Prostate gland (tissue), 2 donors: ENCODE data around the gene MRGPRD. TPM values are rescaled to one million over a fixed set of nuclear protein-coding genes. Genes with fewer than 3 reads are reported as not detected.

Experiments
- DNase-seq: peaks from one replicate; pipeline ENCODE4 v3.0.0-alpha.2; 2019; ENCODE audit warnings: low spot score
- H3K27ac ChIP-seq, 2 donors: fragments of 200-600 bp; sonication (generic); 2 replicates each; pipeline ENCODE4 v1.5.1; 2017 to 2019
- H3K27me3 ChIP-seq: fragments of 200-600 bp; sonication (generic); replicated peaks from 2 replicates; pipeline ENCODE4 v1.5.1; 2019; ENCODE audit not compliant: insufficient read depth
- H3K36me3 ChIP-seq, 2 donors: fragments of 200-600 bp; sonication (generic); 1 replicate in 1 of 2; 2 replicates in 1 of 2; pipeline versions ENCODE4 v1.5.1 to v1.8.1; 2017 to 2019
- H3K4me1 ChIP-seq: fragments of 200-600 bp; sonication (generic); replicated peaks from 2 replicates; pipeline ENCODE4 v1.5.1; 2019
- H3K4me3 ChIP-seq, 2 donors: fragments of 200-600 bp; sonication (generic); 2 replicates each; pipeline ENCODE4 v1.5.1; 2017 to 2019
- H3K9me3 ChIP-seq: fragments of 200-600 bp; sonication (generic); 2 replicates; pipeline ENCODE4 v1.5.1; 2017
- POLR2A ChIP-seq: fragments of 450-650 bp; IDR thresholded peaks from one replicate; pipeline ENCODE4 v1.6.1; 2016; ENCODE audit warnings: antibody characterized with exemption, mild to moderate bottlenecking
- POLR2AphosphoS5 ChIP-seq: sonication (generic); formaldehyde crosslinking; IDR thresholded peaks from one replicate; pipeline ENCODE4 v1.6.1; 2017; ENCODE audit warnings: antibody characterized with exemption
- WGBS: methylation state at CpG from one replicate; pipeline ENCODE4 v1.1.5; 2018; 5-methylcytosine and 5-hydroxymethylcytosine counted together
- intact Hi-C: fragments of 100-400 bp; cut with DNase I; formaldehyde crosslinking; loops from one replicate; pipeline ENCODE4 v1.14.2; 2022
- total RNA-seq, 2 donors: library from RNA; depleted of rRNA; stranded (reverse); fragments of >200 nt; gene quantifications; one replicate each; pipeline ENCODE4 v1.1.0, GENCODE V29; 2016
- TF ChIP-seq, protein P1 (sequence below), 4 experiments: fragments of 200-600 bp in 2 of 4; fragments of 450-650 bp in 2 of 4; sonication (generic) in 2 of 4; IDR thresholded peaks; 1 replicate in 3 of 4; 2 replicates in 1 of 4; pipeline ENCODE4 v1.5.1; 2016 to 2019; ENCODE audit warnings: antibody characterized with exemption in 4 of 4, mild to moderate bottlenecking in 2 of 4, moderate library complexity in 2 of 4

The MRGPRD gene
- total RNA-seq, 2 donors from 2014 or later = not detected

GRCh38 chr11:68962527-68963250, 18.1 kb downstream of the MRGPRD start:
- no peak overlapping the region for H3K4me3 ChIP-seq
- no peak for TF ChIP-seq POLR2A
- TF ChIP-seq, protein P1, sequence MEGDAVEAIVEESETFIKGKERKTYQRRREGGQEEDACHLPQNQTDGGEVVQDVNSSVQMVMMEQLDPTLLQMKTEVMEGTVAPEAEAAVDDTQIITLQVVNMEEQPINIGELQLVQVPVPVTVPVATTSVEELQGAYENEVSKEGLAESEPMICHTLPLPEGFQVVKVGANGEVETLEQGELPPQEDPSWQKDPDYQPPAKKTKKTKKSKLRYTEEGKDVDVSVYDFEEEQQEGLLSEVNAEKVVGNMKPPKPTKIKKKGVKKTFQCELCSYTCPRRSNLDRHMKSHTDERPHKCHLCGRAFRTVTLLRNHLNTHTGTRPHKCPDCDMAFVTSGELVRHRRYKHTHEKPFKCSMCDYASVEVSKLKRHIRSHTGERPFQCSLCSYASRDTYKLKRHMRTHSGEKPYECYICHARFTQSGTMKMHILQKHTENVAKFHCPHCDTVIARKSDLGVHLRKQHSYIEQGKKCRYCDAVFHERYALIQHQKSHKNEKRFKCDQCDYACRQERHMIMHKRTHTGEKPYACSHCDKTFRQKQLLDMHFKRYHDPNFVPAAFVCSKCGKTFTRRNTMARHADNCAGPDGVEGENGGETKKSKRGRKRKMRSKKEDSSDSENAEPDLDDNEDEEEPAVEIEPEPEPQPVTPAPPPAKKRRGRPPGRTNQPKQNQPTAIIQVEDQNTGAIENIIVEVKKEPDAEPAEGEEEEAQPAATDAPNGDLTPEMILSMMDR (IDR thresholded peaks at IDR 0.05) = no peak
- no peak for TF ChIP-seq POLR2AphosphoS5
- 83% methylated on average over 16 of the region's 16 CpGs for WGBS
- no peaks in the 10 kb centered on the region for H3K27me3 ChIP-seq
- DNase-seq = no peak
- H3K27ac ChIP-seq = no peak overlapping the region
- H3K4me1 ChIP-seq = no peaks in the 10 kb centered on the region
- intact Hi-C loops = no loop called here
- no peaks in the 10 kb centered on the region for H3K36me3 ChIP-seq
- H3K9me3 ChIP-seq = no peaks in the 10 kb centered on the region

DNA sequence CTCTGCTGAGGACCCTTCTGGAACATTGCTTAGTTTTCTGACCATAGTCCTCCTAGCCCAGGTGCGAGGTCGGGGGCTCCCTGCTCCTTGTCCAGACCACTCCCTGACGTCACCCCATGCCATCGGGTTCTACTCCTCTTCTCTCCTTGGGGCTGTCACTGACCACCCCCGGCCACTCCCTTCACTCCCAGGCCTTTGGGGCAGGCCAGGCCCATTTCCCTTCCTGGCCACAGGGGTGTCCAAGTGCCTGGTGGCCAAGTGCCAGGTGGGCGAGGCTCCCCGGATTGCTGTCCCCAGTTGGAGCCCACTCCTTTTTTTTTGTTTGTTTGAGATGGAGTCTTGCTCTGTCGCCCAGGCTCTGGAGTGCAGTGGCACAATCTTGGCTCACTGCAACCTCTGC, 19.5 kb downstream of the MRGPRD start:
- intact Hi-C loops = no loop called here
- 75% methylated on average over 8 of the region's 8 CpGs for WGBS
- TF ChIP-seq, protein P1 (IDR thresholded peaks at IDR 0.05) = no peak
- TF ChIP-seq POLR2A = no peak
- TF ChIP-seq POLR2AphosphoS5 = no peak
- Histone ChIP-seq H3K27ac (no peak overlapping the region), H3K36me3 (no peaks in the 10 kb centered on the region), H3K9me3 (no peaks in the 10 kb centered on the region), H3K4me3 (no peak overlapping the region), H3K4me1 (no peaks in the 10 kb centered on the region), H3K27me3 (no peaks in the 10 kb centered on the region)
- DNase-seq = no peak

- H3K9me3 ChIP-seq = no peaks in the 10 kb centered on the region
- no peak overlapping the region for H3K27ac ChIP-seq
- no peaks in the 10 kb centered on the region for H3K4me1 ChIP-seq
- intact Hi-C loops = no loop called here
- no peaks in the 10 kb centered on the region for H3K36me3 ChIP-seq
- H3K4me3 ChIP-seq = no peak overlapping the region
- H3K27me3 ChIP-seq = no peaks in the 10 kb centered on the region
- DNase-seq = no peak
- no peak for TF ChIP-seq POLR2AphosphoS5
- TF ChIP-seq, protein P1 (IDR thresholded peaks at IDR 0.05) = no peak
- TF ChIP-seq POLR2A = no peak
- 89% methylated on average over 25 of the region's 25 CpGs for WGBS
These were observed 20.3 kb downstream of the MRGPRD start for GRCh38 chr11:68960294-68961071.

- Histone ChIP-seq H3K27ac (no peak overlapping the region), H3K4me1 (no peaks in the 10 kb centered on the region), H3K9me3 (no peaks in the 10 kb centered on the region), H3K27me3 (no peaks in the 10 kb centered on the region), H3K36me3 (no peaks in the 10 kb centered on the region), H3K4me3 (no peak overlapping the region)
- WGBS = 94% methylated on average over 30 of the region's 31 CpGs
- TF ChIP-seq, protein P1 (IDR thresholded peaks at IDR 0.05) = no peak
- no peak for TF ChIP-seq POLR2A
- TF ChIP-seq POLR2AphosphoS5 = no peak
- no peak for DNase-seq
- intact Hi-C loops = no loop called here
These were observed 21.1 kb downstream of the MRGPRD start for GRCh38 chr11:68959465-68960293.
